DMS53 (cell line): ENCODE data around the gene GNG11.

Experiments used
- DNase-seq: peaks from one replicate; lab custom pipeline; 2025; lab: John Stamatoyannopoulos, UW

GNG11 gene

DNA sequence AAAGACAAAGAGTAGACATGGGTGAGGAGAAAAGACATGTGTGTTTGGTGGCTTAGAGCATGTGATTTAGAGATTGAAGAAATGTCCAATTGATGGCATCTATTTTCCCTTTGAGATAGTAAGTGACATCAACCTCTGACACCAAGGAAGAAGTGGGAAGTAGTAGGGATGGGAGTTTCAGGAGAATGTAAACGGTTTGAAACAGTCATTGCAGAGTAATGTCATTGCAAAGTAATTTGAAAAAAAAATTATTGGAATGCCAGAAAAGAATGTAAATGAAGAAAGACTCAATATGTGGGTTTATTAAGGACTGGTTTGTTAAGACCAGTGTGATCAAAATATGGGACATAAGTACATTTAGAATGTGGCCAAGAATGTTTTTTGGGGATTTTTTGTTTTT is 26.6 kb downstream of the GNG11 start:
- DNase-seq, result no peak

GRCh38 chr7:93948873-93949272 is 27.3 kb downstream of the GNG11 start:
- DNase-seq, result peak; percentile 27

GRCh38 chr7:93949423-93949822 is 27.9 kb downstream of the GNG11 start:
- DNase-seq, result peak; percentile 83

GRCh38 chr7:93955304-93955703 is 33.8 kb downstream of the GNG11 start:
- no peak for DNase-seq

DNA sequence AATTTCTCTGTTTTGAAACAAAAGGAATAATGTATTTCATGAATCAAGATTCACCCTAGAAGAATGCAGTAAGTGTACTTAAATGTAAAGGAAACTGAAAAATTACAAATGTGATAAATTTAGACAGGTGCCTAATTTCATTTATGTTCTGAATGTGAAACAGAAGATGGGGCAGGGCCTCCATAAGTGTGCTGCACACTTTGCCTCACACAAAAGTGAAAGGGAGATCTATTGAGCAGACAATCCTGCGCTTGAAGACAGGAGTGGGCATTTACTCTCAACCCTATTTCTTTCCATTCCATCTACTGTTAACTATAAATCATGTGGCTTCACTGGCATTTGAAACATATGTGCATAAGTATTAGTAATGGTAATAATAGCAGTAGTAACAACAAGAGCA is 36.2 kb downstream of the GNG11 start:
- DNase-seq, result no peak

DNA sequence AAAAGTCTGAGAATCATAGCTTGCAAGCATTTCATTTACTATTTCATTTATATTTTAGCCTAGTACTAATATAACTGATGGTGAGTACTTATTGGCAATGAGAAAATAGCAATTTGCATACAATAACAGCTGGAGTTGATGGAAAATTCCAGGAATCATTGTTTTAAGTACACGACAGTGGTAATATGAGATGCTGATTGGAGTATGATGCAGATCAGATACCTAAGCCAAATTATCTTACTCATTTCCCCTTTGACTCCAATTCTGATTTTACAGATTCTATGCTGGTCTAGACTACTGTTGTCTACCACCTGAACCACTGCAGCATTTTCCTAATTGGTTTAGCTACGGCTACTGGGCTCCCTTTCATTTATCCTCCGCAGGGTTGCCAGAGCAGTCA is 36.7 kb downstream of the GNG11 start:
- DNase-seq, result no peak

GRCh38 chr7:93958651-93959050 is 37.1 kb downstream of the GNG11 start:
- DNase-seq, result no peak

DNA sequence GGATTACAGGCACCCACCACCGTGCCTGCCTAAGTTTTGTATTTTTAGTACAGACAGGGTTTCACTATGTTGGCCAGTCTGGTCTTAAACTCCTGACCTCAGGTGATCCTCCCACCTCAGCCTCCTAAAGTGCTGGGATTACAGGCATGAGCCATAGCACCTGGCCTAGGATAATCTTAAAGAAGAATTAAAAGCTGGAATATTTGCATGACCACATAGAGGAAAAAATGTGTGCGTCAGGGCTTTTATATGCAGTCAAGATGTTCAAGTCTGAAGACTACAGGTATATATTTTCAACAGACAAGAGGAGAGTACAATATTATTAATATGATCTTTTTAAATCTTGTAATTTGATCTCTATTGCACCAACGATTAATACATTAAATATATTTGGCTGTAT is 39.5 kb downstream of the GNG11 start:
- DNase-seq, result no peak

- DNase-seq, result no peak
These were observed 42.7 kb downstream of the GNG11 start for GRCh38 chr7:93964262-93964661.

GRCh38 chr7:93964813-93965212 is 43.3 kb downstream of the GNG11 start:
- DNase-seq, result no peak

- no peak for DNase-seq
These were observed 47.5 kb downstream of the GNG11 start for GRCh38 chr7:93968911-93969620.

GRCh38 chr7:93972029-93972725 is 50.6 kb downstream of the GNG11 start:
- no peak for DNase-seq

- DNase-seq, result no peak
These were observed 51.6 kb downstream of the GNG11 start for GRCh38 chr7:93973134-93973533.

GRCh38 chr7:93977211-93977950 is 55.8 kb downstream of the GNG11 start:
- DNase-seq, result no peak
